ENCODE measurements around the gene LRPPRC.

The LRPPRC gene

GRCh38 chr2:43851011-43851980 is 144.5 kb downstream of the LRPPRC start:
- H3K4me3 ChIP-seq (ENCODE audit: low read depth, low read length): no peak overlapping the region
- TF ChIP-seq CTCF (IDR thresholded peaks at IDR 0.05; ENCODE audit: low read depth, low read length, missing control alignments): no peak
- DNase-seq (ENCODE audit: low read depth): no peak

GRCh38 chr2:43848214-43848613 is 147.6 kb downstream of the LRPPRC start:
- no peak for TF ChIP-seq CTCF (IDR thresholded peaks at IDR 0.05; ENCODE audit: low read depth, low read length, missing control alignments)
- peak; percentile 10 for DNase-seq (ENCODE audit: low read depth)
- no peak overlapping the region for H3K4me3 ChIP-seq (ENCODE audit: low read depth, low read length)

- no peak for TF ChIP-seq CTCF (IDR thresholded peaks at IDR 0.05; ENCODE audit: low read depth, low read length, missing control alignments)
- H3K4me3 ChIP-seq (ENCODE audit: low read depth, low read length): no peak overlapping the region
- no peak for DNase-seq (ENCODE audit: low read depth)
These were observed 149.5 kb downstream of the LRPPRC start for GRCh38 chr2:43846140-43846793.

GRCh38 chr2:43845181-43845580 is 150.6 kb downstream of the LRPPRC start:
- no peak for DNase-seq (ENCODE audit: low read depth)
- no peak overlapping the region for H3K4me3 ChIP-seq (ENCODE audit: low read depth, low read length)
- no peak for TF ChIP-seq CTCF (IDR thresholded peaks at IDR 0.05; ENCODE audit: low read depth, low read length, missing control alignments)

GRCh38 chr2:43842866-43843226 is 152.9 kb downstream of the LRPPRC start:
- no peak for DNase-seq (ENCODE audit: low read depth)
- TF ChIP-seq CTCF (IDR thresholded peaks at IDR 0.05; ENCODE audit: low read depth, low read length, missing control alignments): no peak
- H3K4me3 ChIP-seq (ENCODE audit: low read depth, low read length): no peak overlapping the region

DNA sequence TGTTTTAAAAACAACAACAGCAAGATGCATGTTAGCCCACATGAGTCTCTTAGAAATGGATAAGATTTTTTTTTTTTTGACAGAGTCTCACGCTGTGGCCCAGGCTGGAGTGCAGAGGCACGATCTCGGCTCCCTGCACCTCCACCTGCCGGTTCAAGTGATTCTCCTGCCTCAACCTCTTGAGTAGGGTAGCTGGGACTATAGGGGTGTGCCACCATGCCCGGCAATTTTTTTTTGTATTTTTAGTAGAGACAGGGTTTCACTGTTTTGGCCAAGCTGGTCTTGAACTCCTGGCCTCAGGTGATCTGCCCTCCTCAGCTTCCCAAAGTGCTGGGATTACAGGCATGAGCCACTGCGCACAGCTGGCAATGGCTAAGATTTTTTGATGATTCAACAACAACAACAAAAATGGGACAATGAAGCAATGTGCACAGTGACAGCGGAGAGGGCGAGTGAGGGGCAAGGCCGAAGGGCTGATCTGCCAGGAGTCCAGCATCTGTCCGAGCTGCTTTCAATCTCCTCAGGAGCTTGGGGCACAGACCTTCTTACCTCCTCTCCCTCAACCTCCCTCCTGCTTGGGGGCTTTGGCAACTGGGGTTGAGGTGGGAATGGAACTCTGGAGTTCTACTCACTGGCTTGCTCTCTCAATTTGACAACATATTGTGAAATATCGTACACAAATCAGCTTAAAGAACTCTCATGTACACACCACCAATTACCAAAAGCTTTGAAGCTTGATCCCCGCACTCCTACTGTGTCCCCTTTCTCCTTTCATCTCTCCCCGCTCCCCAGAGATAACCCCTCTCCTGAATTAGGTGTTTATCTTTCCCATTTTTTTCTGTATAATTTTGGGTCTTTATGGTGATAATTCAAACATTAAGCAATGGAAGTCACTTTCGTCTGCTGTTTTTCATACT is 153.6 kb downstream of the LRPPRC start:
- no peak for TF ChIP-seq CTCF (IDR thresholded peaks at IDR 0.05; ENCODE audit: low read depth, low read length, missing control alignments)
- H3K4me3 ChIP-seq (ENCODE audit: low read depth, low read length): no peak overlapping the region
- no peak for DNase-seq (ENCODE audit: low read depth)
